H1 (cell line): ENCODE measurements around the gene RPS17. TPM values are rescaled to one million over a fixed set of nuclear protein-coding genes. Genes with fewer than 3 reads are reported as not detected.
A peak's percentile ranks its signal among the peaks of the same experiment; 100 is the strongest.

Experiments
- CTCF ChIA-PET: fragments of 300-600 bp; sonication (Branson Sonifier 250); formaldehyde crosslinking; loops from one replicate; lab custom pipeline; 2021; ENCODE audit not compliant: partially characterized antibody; lab: Charles Lee
- POLR2A ChIA-PET: fragments of 300-600 bp; sonication (Branson Sonifier 250); formaldehyde crosslinking; loops from one replicate; lab custom pipeline; 2021; ENCODE audit warnings: inconsistent platforms; ENCODE audit not compliant: partially characterized antibody; lab: Charles Lee
- DNase-seq, 2 experiments: peaks; one replicate each; pipeline versions ENCODE4 v3.0.0 to v3.0.0-alpha.2; 2010 to 2022; ENCODE audit warnings: low spot score in 2 of 2, low read depth in 1 of 2, mixed read lengths in 1 of 2
- FAIRE-seq: peaks from 2 replicates; lab custom pipeline; 2011; peaks lifted over from hg19 to GRCh38; lab: Jason Lieb, UNC
- H2AFZ ChIP-seq: 2 replicates; pipeline ENCODE4 v1.8.1; 2012; ENCODE audit warnings: low read length, inconsistent platforms
- H2AK5ac ChIP-seq: 2 replicates; pipeline ENCODE4 v1.6.1; 2013; ENCODE audit warnings: low read depth, low read length
- H2BK120ac ChIP-seq: replicated peaks from 2 replicates; pipeline ENCODE3; 2013; ENCODE audit warnings: low read depth, low read length, inconsistent platforms
- H2BK12ac ChIP-seq: 2 replicates; pipeline ENCODE4 v1.6.1; 2013; ENCODE audit warnings: low read depth, low read length
- H2BK15ac ChIP-seq: 2 replicates; pipeline ENCODE4 v1.6.1; 2013; ENCODE audit warnings: low read length
- H2BK20ac ChIP-seq: 2 replicates; pipeline ENCODE4 v1.6.1; 2013; ENCODE audit warnings: low read length
- H2BK5ac ChIP-seq: 2 replicates; pipeline ENCODE4 v1.6.1; 2013; ENCODE audit warnings: low read depth, low read length
- H3K14ac ChIP-seq: 2 replicates; pipeline ENCODE4 v1.6.1; 2013; ENCODE audit warnings: inconsistent platforms; ENCODE audit not compliant: insufficient read length
- H3K18ac ChIP-seq: 2 replicates; pipeline ENCODE4 v1.6.1; 2013; ENCODE audit warnings: low read length; ENCODE audit errors: extremely low read depth
- H3K23ac ChIP-seq: 2 replicates; pipeline ENCODE4 v1.6.1; 2013; ENCODE audit warnings: inconsistent platforms; ENCODE audit not compliant: insufficient read length
- H3K23me2 ChIP-seq: 2 replicates; pipeline ENCODE4 v1.6.1; 2013; ENCODE audit warnings: low read depth, low read length
- H3K27ac ChIP-seq: 2 replicates; pipeline ENCODE4 v1.6.1; 2011; ENCODE audit warnings: low read depth, low read length, inconsistent platforms
- H3K27me3 ChIP-seq, 4 experiments: replicated peaks in 1 of 4; 1 replicate in 1 of 4; 2 replicates in 3 of 4; pipeline versions ENCODE4 v1.6.1 to v1.8.1; 2011 to 2013; ENCODE audit warnings: low read length in 3 of 4, mild to moderate bottlenecking in 3 of 4, inconsistent platforms in 2 of 4, mixed read lengths in 2 of 4, moderate library complexity in 1 of 4; ENCODE audit not compliant: control insufficient read depth in 3 of 4, insufficient read depth in 3 of 4; ENCODE audit errors: extremely low read depth in 1 of 4
- H3K36me3 ChIP-seq, 4 experiments: 2 replicates each; pipeline versions ENCODE4 v1.6.1 to v1.8.1; 2011 to 2013; ENCODE audit warnings: mild to moderate bottlenecking in 4 of 4, low read length in 3 of 4, moderate library complexity in 2 of 4, control low read depth in 1 of 4, inconsistent platforms in 1 of 4; ENCODE audit not compliant: insufficient read depth in 4 of 4, control insufficient read depth in 2 of 4
- H3K4ac ChIP-seq: replicated peaks from 2 replicates; pipeline ENCODE3; 2013; ENCODE audit warnings: low read length, low read depth, mixed read lengths, inconsistent platforms; ENCODE audit not compliant: insufficient read length
- H3K4me1 ChIP-seq, 4 experiments: replicated peaks in 1 of 4; 1 replicate in 1 of 4; 2 replicates in 3 of 4; pipeline versions ENCODE4 v1.6.1 to v1.8.1; 2011 to 2013; ENCODE audit warnings: low read length in 3 of 4, inconsistent platforms in 2 of 4, mixed read lengths in 1 of 4; ENCODE audit not compliant: insufficient read depth in 4 of 4, control insufficient read depth in 3 of 4
- H3K4me2 ChIP-seq, 2 experiments: 2 replicates each; pipeline versions ENCODE4 v1.6.1 to v1.8.1; 2011 to 2013; ENCODE audit warnings: low read depth in 2 of 2, low read length in 2 of 2, control low read depth in 1 of 2, inconsistent platforms in 1 of 2, mild to moderate bottlenecking in 1 of 2; ENCODE audit not compliant: insufficient read depth in 1 of 2
- H3K4me3 ChIP-seq, 4 experiments: fragments of 200-600, 300-600 bp in 1 of 4; sonication (generic), shearing (Covaris generic), sonication (Bioruptor Twin) in 1 of 4; 2 replicates each; pipeline versions ENCODE4 v1.5.1 to v1.8.1; 2011 to 2016; ENCODE audit warnings: low read length in 4 of 4, low read depth in 3 of 4, control low read depth in 2 of 4, inconsistent platforms in 2 of 4, mild to moderate bottlenecking in 2 of 4, mixed read lengths in 1 of 4, moderate library complexity in 1 of 4; ENCODE audit not compliant: insufficient read depth in 2 of 4; ENCODE audit errors: extremely low read depth in 1 of 4
- H3K56ac ChIP-seq: replicated peaks from 2 replicates; pipeline ENCODE3; 2013; ENCODE audit warnings: low read depth, mild to moderate bottlenecking, mixed read lengths, low read length, inconsistent platforms; ENCODE audit not compliant: insufficient read length
- H3K79me1 ChIP-seq: 2 replicates; pipeline ENCODE4 v1.6.1; 2013; ENCODE audit warnings: low read depth, low read length, control low read depth
- H3K79me2 ChIP-seq, 2 experiments: 2 replicates each; pipeline versions ENCODE4 v1.6.1 to v1.8.1; 2012 to 2013; ENCODE audit warnings: low read length in 2 of 2, mild to moderate bottlenecking in 2 of 2, inconsistent platforms in 1 of 2; ENCODE audit not compliant: insufficient read depth in 2 of 2, control insufficient read depth in 1 of 2
- H3K9ac ChIP-seq, 4 experiments: replicated peaks in 1 of 4; 1 replicate in 1 of 4; 2 replicates in 3 of 4; pipeline versions ENCODE4 v1.6.1 to v1.8.1; 2011 to 2013; ENCODE audit warnings: low read depth in 3 of 4, low read length in 3 of 4, control low read depth in 2 of 4, mild to moderate bottlenecking in 2 of 4, moderate library complexity in 2 of 4, inconsistent platforms in 1 of 4; ENCODE audit errors: extremely low read depth in 1 of 4
- H3K9me3 ChIP-seq, 2 experiments: 2 replicates each; pipeline versions ENCODE4 v1.6.1 to v1.8.1; 2012 to 2013; ENCODE audit warnings: mild to moderate bottlenecking in 2 of 2, moderate library complexity in 2 of 2, control low read depth in 1 of 2, inconsistent platforms in 1 of 2, low read depth in 1 of 2, low read length in 1 of 2, mixed read lengths in 1 of 2; ENCODE audit not compliant: insufficient read depth in 2 of 2
- H4K20me1 ChIP-seq, 2 experiments: replicated peaks in 1 of 2; 2 replicates each; pipeline versions ENCODE3 to v1.8.1; 2011 to 2013; ENCODE audit warnings: inconsistent platforms in 2 of 2, low read length in 2 of 2, mild to moderate bottlenecking in 1 of 2; ENCODE audit not compliant: insufficient read depth in 2 of 2, control insufficient read depth in 1 of 2
- H4K5ac ChIP-seq: 2 replicates; pipeline ENCODE4 v1.6.1; 2013; ENCODE audit warnings: low read length, low read depth, mixed read lengths, inconsistent platforms; ENCODE audit not compliant: insufficient read length
- H4K8ac ChIP-seq: 2 replicates; pipeline ENCODE4 v1.8.0; 2013; ENCODE audit warnings: mild to moderate bottlenecking, moderate library complexity, low read length, inconsistent platforms; ENCODE audit not compliant: insufficient read depth; ENCODE audit errors: extremely low read depth
- H4K91ac ChIP-seq: replicated peaks from 2 replicates; pipeline ENCODE3; 2013; ENCODE audit warnings: low read length, mixed read lengths, inconsistent platforms; ENCODE audit not compliant: insufficient read length
- SRF ChIP-seq: IDR thresholded peaks from 2 replicates; pipeline ENCODE4 v1.6.1; 2011; ENCODE audit warnings: mild to moderate bottlenecking, low read depth, low read length, moderate library complexity
- TEAD4 ChIP-seq: IDR thresholded peaks from 2 replicates; pipeline ENCODE4 v1.6.1; 2012; ENCODE audit warnings: low read depth, low read length, inconsistent platforms, mixed read lengths
- WGBS, 2 experiments: shearing (Covaris generic) in 1 of 2; methylation state at CpG; one replicate each; pipeline versions ENCODE4 v1.1.6 to v1.1.7; 2013 to 2015; ENCODE audit warnings: low lambda C conversion rate in 2 of 2, mixed read lengths in 2 of 2, inconsistent platforms in 1 of 2, low coverage in 1 of 2, missing lambda C conversion rate in 1 of 2; ENCODE audit not compliant: insufficient replicate concordance in 2 of 2, insufficient coverage in 1 of 2, insufficient read length in 1 of 2; ENCODE audit errors: extremely low coverage in 1 of 2, missing lambda C conversion rate in 1 of 2; 5-methylcytosine and 5-hydroxymethylcytosine counted together
- polyA plus RNA-seq, 7 experiments: library from polyadenylated mRNA; depleted of rRNA in 3 of 7; stranded (reverse) in 5 of 7; unstranded in 2 of 7; fragments of >200 nt in 5 of 7; fragments of 200-250 nt in 2 of 7; gene quantifications; 1 replicate in 5 of 7; 2 replicates in 1 of 7; 4 replicates in 1 of 7; pipeline versions ENCODE4 v1.2.1 to v1.2.3, GENCODE V29; 2011 to 2013; ENCODE audit warnings: missing spikeins in 2 of 7, mixed read lengths in 2 of 7
- total RNA-seq: library from RNA; stranded (reverse); fragmentation: NEBNext Ultra II Directional; extraction: Animal tissue kit (Norgen Biotek cat#: 25700); gene quantifications from 2 replicates; pipeline ENCODE4 v1.2.1, GENCODE V29; 2021

Gene RPS17
- total and polyA plus RNA-seq, 2 of the 8 experiments (the other 6 are each of a cell fraction or from before 2014, with no cell fraction given) = 2,416 to 5,590 TPM

DNA sequence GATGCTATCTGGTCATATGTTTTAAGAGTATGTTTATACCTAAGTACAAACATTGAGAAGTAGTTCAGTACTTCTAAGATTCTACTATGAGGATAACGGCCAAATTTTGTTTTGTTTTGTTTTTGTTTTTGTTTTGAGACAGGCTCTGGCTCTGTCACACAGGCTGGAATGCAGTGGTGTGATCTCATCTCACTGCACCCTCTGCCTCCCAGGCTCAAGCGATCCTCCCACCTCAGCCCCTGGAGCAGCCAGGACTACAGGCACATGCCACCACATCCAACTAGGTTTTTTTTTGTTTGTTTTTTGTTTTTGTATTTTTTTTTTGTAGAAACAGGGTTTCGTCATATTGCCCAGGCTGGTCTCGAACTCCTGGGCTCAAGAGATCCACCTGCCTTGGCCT, 47.5 kb upstream of the RPS17 start:
- no peak overlapping the region for H3K18ac ChIP-seq
- CTCF ChIA-PET = interaction anchor here (1.2 kb wide), 1 partner anchor 9 kb away, joined by 3 read pairs; no protein-coding TSS in a partner anchor
- TF ChIP-seq TEAD4 (peak; percentile 71; the same call in 1 of the 2 replicates), SRF (no peak)
- no peaks in the 10 kb centered on the region for H3K36me3 ChIP-seq
- FAIRE-seq (no peak), DNase-seq (no peak)
- H3K79me1 ChIP-seq = no peaks in the 10 kb centered on the region
- no peak overlapping the region for H2BK15ac ChIP-seq
- POLR2A ChIA-PET = interaction anchor here (1.4 kb wide), 1 partner anchor 47 kb away, joined by 6 read pairs; the partner anchor contains the start of gene RPS17
- no peak overlapping the region for H4K5ac ChIP-seq
- H3K27me3 ChIP-seq = no peaks in the 10 kb centered on the region
- H3K23ac ChIP-seq = no peak overlapping the region
- no peak overlapping the region for H3K4ac ChIP-seq
- WGBS, 2 experiments = 90% methylated on average over 4 of the region's 4 CpGs; no CpG with 5 or more reads in 1 of the 2 experiments
- no peak overlapping the region for H3K4me3 ChIP-seq
- no peaks in the 10 kb centered on the region for H3K9me3 ChIP-seq
- peaks cover 0 to 9% (median 5%) of the 10 kb centered on the region in 4 experiments; a peak in 4 of 7 replicates for H3K4me1 ChIP-seq
- H2BK5ac ChIP-seq = no peak overlapping the region
- H2AFZ ChIP-seq = no peak overlapping the region
- H3K4me2 ChIP-seq = no peak overlapping the region
- H2BK12ac ChIP-seq = no peak overlapping the region
- H4K8ac ChIP-seq = no peak overlapping the region
- H3K56ac ChIP-seq = no peak overlapping the region
- no peak overlapping the region for H2BK20ac ChIP-seq
- no peak overlapping the region for H2BK120ac ChIP-seq
- H4K20me1 ChIP-seq = no peaks in the 10 kb centered on the region
- no peak overlapping the region for H2AK5ac ChIP-seq
- no peak overlapping the region for H3K27ac ChIP-seq
- H3K14ac ChIP-seq = no peak overlapping the region
- H3K9ac ChIP-seq = no peak overlapping the region
- H4K91ac ChIP-seq = no peak overlapping the region
- H3K79me2 ChIP-seq = no peaks in the 10 kb centered on the region
- H3K23me2 ChIP-seq = no peaks in the 10 kb centered on the region
